IMR-90 (cell line): ENCODE measurements around the gene MAML3. TPM values are rescaled to one million over a fixed set of nuclear protein-coding genes. Genes with fewer than 3 reads are reported as not detected.
A peak's percentile ranks its signal among the peaks of the same experiment; 100 is the strongest.

Experiments used
- ATAC-seq: fragments of 200-7000 bp; cut with Tn5 transposase; 2 replicates; pipeline ENCODE4 v1.9.1; 2020; ENCODE audit warnings: low read depth, mild to moderate bottlenecking, moderate library complexity
- BruUV-seq: library from RNA; stranded (reverse); fragments of 400-500 nt; replicated peaks from 2 replicates; lab custom pipeline; 2021; lab: Mats Ljungman, UMichigan
- CTCF ChIA-PET: fragments of 300-600 bp; formaldehyde crosslinking; extraction: SDS; loops from one replicate; lab custom pipeline; 2021; ENCODE audit warnings: antibody characterized with exemption; lab: Yijun Ruan, JAX
- POLR2A ChIA-PET: fragments of 300-600 bp; sonication (Branson Sonifier 250); formaldehyde crosslinking; loops from one replicate; lab custom pipeline; 2022; ENCODE audit warnings: antibody characterized with exemption; ENCODE audit not compliant: unreplicated experiment; lab: Charles Lee
- DNase-seq: peaks from one replicate; pipeline ENCODE4 v3.0.0; 2013
- H2AFZ ChIP-seq: replicated peaks from 2 replicates; pipeline ENCODE3; 2013; ENCODE audit warnings: low read length, mild to moderate bottlenecking; ENCODE audit not compliant: poor library complexity
- H2AK5ac ChIP-seq: 2 replicates; pipeline ENCODE4 v1.6.1; 2013; ENCODE audit warnings: low read depth, low read length, inconsistent platforms
- H2AK9ac ChIP-seq: replicated peaks from 2 replicates; pipeline ENCODE3; 2013; ENCODE audit warnings: mild to moderate bottlenecking, low read depth, low read length, moderate library complexity; ENCODE audit not compliant: poor library complexity
- H2BK120ac ChIP-seq: 2 replicates; pipeline ENCODE4 v1.6.1; 2013; ENCODE audit warnings: low read depth, low read length, inconsistent platforms
- H2BK15ac ChIP-seq: 3 replicates; pipeline ENCODE4 v1.6.1; 2013; ENCODE audit warnings: low read depth, low read length, inconsistent platforms
- H2BK20ac ChIP-seq: 2 replicates; pipeline ENCODE4 v1.6.1; 2013; ENCODE audit warnings: low read depth, mild to moderate bottlenecking, inconsistent platforms, low read length, moderate library complexity
- H2BK5ac ChIP-seq: 2 replicates; pipeline ENCODE4 v1.6.1; 2013; ENCODE audit warnings: mild to moderate bottlenecking, low read depth, low read length, inconsistent platforms; ENCODE audit not compliant: poor library complexity, severe bottlenecking
- H3K14ac ChIP-seq: replicated peaks from 2 replicates; pipeline ENCODE4 v1.6.1; 2013; ENCODE audit warnings: low read depth, low read length, inconsistent platforms
- H3K18ac ChIP-seq: 2 replicates; pipeline ENCODE4 v1.6.1; 2013; ENCODE audit warnings: low read depth, low read length, control low read depth
- H3K23ac ChIP-seq: 2 replicates; pipeline ENCODE4 v1.6.1; 2013; ENCODE audit warnings: low read depth, low read length, inconsistent platforms
- H3K27ac ChIP-seq: 2 replicates; pipeline ENCODE4 v1.5.1; 2013; ENCODE audit warnings: mild to moderate bottlenecking, control low read depth, low read length; ENCODE audit not compliant: insufficient read depth
- H3K27me3 ChIP-seq: 2 replicates; pipeline ENCODE4 v1.6.1; 2013; ENCODE audit warnings: low read length; ENCODE audit not compliant: control insufficient read depth, insufficient read depth
- H3K36me3 ChIP-seq: 2 replicates; pipeline ENCODE4 v1.6.1; 2013; ENCODE audit warnings: low read length, mixed read lengths; ENCODE audit not compliant: control insufficient read depth, insufficient read depth
- H3K4ac ChIP-seq: 2 replicates; pipeline ENCODE4 v1.6.1; 2013; ENCODE audit warnings: low read depth, low read length, inconsistent platforms
- H3K4me1 ChIP-seq: 2 replicates; pipeline ENCODE4 v1.6.1; 2013; ENCODE audit warnings: low read length, mixed read lengths; ENCODE audit not compliant: control insufficient read depth, insufficient read depth
- H3K4me2 ChIP-seq: 2 replicates; pipeline ENCODE4 v1.6.1; 2013; ENCODE audit warnings: low read depth, mild to moderate bottlenecking, control low read depth, low read length, moderate library complexity
- H3K4me3 ChIP-seq: 2 replicates; pipeline ENCODE4 v1.5.1; 2013; ENCODE audit warnings: low read depth, mild to moderate bottlenecking, control low read depth, low read length, moderate library complexity; ENCODE audit not compliant: insufficient read depth
- H3K56ac ChIP-seq: 2 replicates; pipeline ENCODE4 v1.6.1; 2013; ENCODE audit warnings: low read length, inconsistent platforms; ENCODE audit not compliant: insufficient read depth; ENCODE audit errors: extremely low read depth
- H3K79me1 ChIP-seq, 2 experiments: 2 replicates each; pipeline ENCODE4 v1.6.1; 2013; ENCODE audit warnings: low read length in 2 of 2, inconsistent platforms in 1 of 2, low read depth in 1 of 2
- H3K9ac ChIP-seq: 2 replicates; pipeline ENCODE4 v1.6.1; 2013; ENCODE audit warnings: low read depth, low read length, control low read depth
- H3K9me1 ChIP-seq: 2 replicates; pipeline ENCODE4 v1.6.1; 2013; ENCODE audit warnings: low read length, inconsistent platforms; ENCODE audit not compliant: insufficient read depth
- H3K9me3 ChIP-seq: 2 replicates; pipeline ENCODE4 v1.6.1; 2013; ENCODE audit warnings: low read length; ENCODE audit not compliant: control insufficient read depth, insufficient read depth
- H4K20me1 ChIP-seq: 2 replicates; pipeline ENCODE4 v1.6.1; 2013; ENCODE audit warnings: low read length, inconsistent platforms; ENCODE audit not compliant: insufficient read depth
- H4K5ac ChIP-seq: 2 replicates; pipeline ENCODE4 v1.6.1; 2013; ENCODE audit warnings: mild to moderate bottlenecking, low read depth, low read length, control low read depth
- H4K8ac ChIP-seq, 2 experiments: 2 replicates each; pipeline ENCODE4 v1.6.1; 2013; ENCODE audit warnings: low read depth in 2 of 2, low read length in 2 of 2, control low read depth in 1 of 2, inconsistent platforms in 1 of 2
- H4K91ac ChIP-seq: 2 replicates; pipeline ENCODE4 v1.6.1; 2013; ENCODE audit warnings: low read depth, low read length, inconsistent platforms; ENCODE audit not compliant: insufficient read depth
- RAD21 ChIP-seq: IDR thresholded peaks from 2 replicates; pipeline ENCODE4 v1.6.1; 2012; ENCODE audit warnings: low read length, improper control_type of control experiment
- RFX5 ChIP-seq: IDR thresholded peaks from 2 replicates; pipeline ENCODE4 v1.8.0; 2012; ENCODE audit warnings: low read depth, mild to moderate bottlenecking, low read length, moderate library complexity
- WGBS, 2 experiments: methylation state at CpG; one replicate each; pipeline versions ENCODE4 v1.1.5 to v1.1.7; 2013; ENCODE audit warnings: missing lambda C conversion rate in 2 of 2; ENCODE audit not compliant: insufficient read length in 1 of 2; ENCODE audit errors: extremely low coverage in 2 of 2; 5-methylcytosine and 5-hydroxymethylcytosine counted together
- dilution Hi-C: fragments of 300-500 bp; cut with HindIII; formaldehyde crosslinking; loops from one replicate; pipeline ENCODE4 v1.14.3; 2018; ENCODE audit warnings: low sequenced_read_pairs; ENCODE audit not compliant: unreplicated experiment
- in situ Hi-C: fragments of 300-500 bp; cut with MboI; formaldehyde crosslinking; loops from 3 replicates; pipeline ENCODE4 v1.14.3; 2019; ENCODE audit warnings: low sequenced_read_pairs, inconsistent platforms, mixed read lengths
- intact Hi-C: fragments of 100-400 bp; cut with micrococcal nuclease; formaldehyde crosslinking; loops from 2 replicates; pipeline ENCODE4 v1.10.0; 2022
- polyA plus RNA-seq, 3 experiments: library from polyadenylated mRNA; depleted of rRNA; stranded (reverse); fragments of >200 nt; gene quantifications; 2 replicates each; pipeline ENCODE4 v1.2.3, GENCODE V29; 2012; ENCODE audit warnings: low replicate concordance in 1 of 3
- total RNA-seq: library from RNA; depleted of rRNA; stranded (reverse); fragments of >200 nt; gene quantifications from 2 replicates; pipeline ENCODE4 v1.2.3, GENCODE V29; 2012
- TF ChIP-seq, protein P1 (sequence below): fragments of 150-350 bp; IDR thresholded peaks from 2 replicates; pipeline ENCODE4 v1.6.1; 2017; ENCODE audit warnings: mild to moderate bottlenecking, antibody characterized with exemption, low read length, low read depth

MAML3 gene
- total and polyA plus RNA-seq, 2 of the 4 experiments (the other 2 are of a cell fraction) = 0.90 to 1.7 TPM

DNA sequence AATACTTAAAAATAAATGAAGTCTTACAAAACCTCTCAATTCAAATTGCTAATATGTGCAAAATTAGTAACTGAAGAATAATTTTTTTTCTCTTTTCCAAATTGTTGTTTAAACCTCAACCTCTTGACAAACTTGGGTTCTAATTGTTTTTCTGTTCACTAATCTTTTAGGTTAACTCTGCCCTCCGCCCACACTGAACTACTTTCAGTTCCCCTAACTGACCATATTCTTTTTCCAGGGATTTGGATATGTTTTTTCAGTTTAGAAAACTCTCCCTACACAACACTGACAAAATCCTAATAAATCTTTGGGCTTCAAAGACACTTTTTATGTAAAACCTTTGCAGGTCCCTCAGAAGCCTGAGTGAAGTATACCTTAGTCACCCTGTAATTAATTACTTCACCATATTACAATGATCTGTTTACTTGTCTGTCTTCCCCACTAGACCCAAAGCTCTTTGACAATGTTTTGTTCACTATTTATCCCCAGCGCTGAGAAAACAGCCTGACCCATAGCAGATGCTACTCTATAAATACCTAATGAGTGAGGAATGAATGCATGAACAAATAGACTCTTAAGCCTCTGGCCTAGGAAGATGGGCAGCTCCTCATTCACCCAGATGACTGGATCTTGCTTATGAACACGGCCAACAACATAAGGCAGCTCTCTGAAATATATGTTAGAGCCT lies 134.9 kb downstream of the MAML3 start:
- Histone ChIP-seq H2AK5ac (no peak overlapping the region), H3K4me2 (no peak overlapping the region), H2BK15ac (no peak overlapping the region), H3K56ac (no peak overlapping the region), H3K9ac (no peak overlapping the region), H3K18ac (peak overlapping the region; percentile 18; the same call in 1 of the 2 replicates), H3K79me1 (no peaks in the 10 kb centered on the region), H3K23ac (no peak overlapping the region), H3K27me3 (no peaks in the 10 kb centered on the region), H2BK5ac (no peak overlapping the region), H4K20me1 (no peaks in the 10 kb centered on the region), H3K9me1 (no peaks in the 10 kb centered on the region), H2BK120ac (no peak overlapping the region), H3K14ac (no peak overlapping the region), H3K27ac (no peak overlapping the region), H4K91ac (no peak overlapping the region), H3K4ac (no peak overlapping the region), H2AK9ac (no peak overlapping the region), H2AFZ (no peak overlapping the region), H3K4me3 (no peak overlapping the region), H3K9me3 (peaks cover 2% of the 10 kb centered on the region), H4K8ac (no peak overlapping the region), H4K5ac (no peak overlapping the region), H3K36me3 (no peaks in the 10 kb centered on the region), H3K4me1 (no peaks in the 10 kb centered on the region), H2BK20ac (no peak overlapping the region)
- ATAC-seq (peak; percentile 46), DNase-seq (peak; percentile 24)
- dilution Hi-C loops (no loop called here), intact Hi-C loops (no loop called here), in situ Hi-C loops (loop anchor here (10.0 to 25.0 kb wide), 4 partner anchors 136 to 843 kb away; partner anchors contain the start of gene MAML3)
- TF ChIP-seq, protein P1, sequence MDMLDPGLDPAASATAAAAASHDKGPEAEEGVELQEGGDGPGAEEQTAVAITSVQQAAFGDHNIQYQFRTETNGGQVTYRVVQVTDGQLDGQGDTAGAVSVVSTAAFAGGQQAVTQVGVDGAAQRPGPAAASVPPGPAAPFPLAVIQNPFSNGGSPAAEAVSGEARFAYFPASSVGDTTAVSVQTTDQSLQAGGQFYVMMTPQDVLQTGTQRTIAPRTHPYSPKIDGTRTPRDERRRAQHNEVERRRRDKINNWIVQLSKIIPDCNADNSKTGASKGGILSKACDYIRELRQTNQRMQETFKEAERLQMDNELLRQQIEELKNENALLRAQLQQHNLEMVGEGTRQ = no peak
- TF ChIP-seq RAD21 (no peak), RFX5 (no peak)
- CTCF ChIA-PET = interaction anchor here (0.6 to 1.2 kb wide), 2 partner anchors 9 to 137 kb away, joined by 4 read pairs; no protein-coding TSS in a partner anchor
- POLR2A ChIA-PET = no interaction called here
- WGBS, 2 experiments = no CpG with 5 or more reads among the region's 3 CpGs
- BruUV-seq = no TSS peak
